ENCODE data around the gene DYRK1B.

DYRK1B gene

DNA sequence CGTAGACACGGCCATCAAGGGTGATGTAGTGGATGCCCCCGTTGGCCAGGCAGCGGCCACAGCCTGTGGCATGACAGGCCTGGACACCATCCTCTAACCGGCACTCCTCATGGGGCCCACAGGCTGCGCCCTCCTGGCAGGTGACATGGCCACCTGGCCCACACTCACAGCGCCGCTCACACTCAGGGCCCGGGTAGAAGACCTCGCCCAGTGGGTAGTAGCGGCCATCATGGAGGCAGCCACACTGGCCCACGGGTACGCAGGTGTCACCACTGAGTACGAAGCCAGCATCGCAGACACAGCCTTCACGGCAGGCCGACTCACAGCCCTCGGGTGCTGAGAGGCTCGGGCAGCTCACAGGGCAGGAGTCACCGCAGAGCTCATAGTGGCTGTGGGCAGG is 39.4 kb upstream of the DYRK1B start:
- no peak overlapping the region for H4K8ac ChIP-seq (ENCODE audit: low read length)
- no peak overlapping the region for H2AK5ac ChIP-seq (ENCODE audit: low read length, severe bottlenecking)
- H3K18ac ChIP-seq (ENCODE audit: low read depth in 1 of 2, low read length in 2 of 2): no peak overlapping the region
- H4K91ac ChIP-seq (ENCODE audit: low read length): no peak overlapping the region
- H3K4me3 ChIP-seq (ENCODE audit: insufficient read depth in 1 of 2, low read depth in 1 of 2, low read length in 2 of 2): no peak overlapping the region
- H3K36me3 ChIP-seq (ENCODE audit: control insufficient read depth in 1 of 2, insufficient read depth in 2 of 2, low read depth in 1 of 2, low read length in 2 of 2): no peaks in the 10 kb centered on the region
- 91% methylated on average over 20 of the region's 20 CpGs for WGBS
- H2BK120ac ChIP-seq (ENCODE audit: low read depth, low read length): no peak overlapping the region
- peaks cover 2% of the 10 kb centered on the region for H3K4me1 ChIP-seq (ENCODE audit: control insufficient read depth, insufficient read depth, low read depth, low read length)
- H3K27ac ChIP-seq (ENCODE audit: low read length, poor library complexity, severe bottlenecking): no peak overlapping the region
- DNase-seq: no peak
- H3K14ac ChIP-seq (ENCODE audit: low read length in 2 of 2): no peak overlapping the region
- H3K4ac ChIP-seq (ENCODE audit: low read depth in 1 of 2, low read length in 2 of 2): no peak overlapping the region
- no peak overlapping the region for H2BK15ac ChIP-seq (ENCODE audit: low read depth, poor library complexity, severe bottlenecking)
- no peaks in the 10 kb centered on the region for H3K9me3 ChIP-seq (ENCODE audit: control insufficient read depth, low read length)
- H3K9ac ChIP-seq (ENCODE audit: low read length): no peak overlapping the region
- H3K27me3 ChIP-seq (ENCODE audit: control insufficient read depth in 1 of 2, insufficient read depth in 1 of 2, low read length in 2 of 2): peaks cover 0 to 7% of the 10 kb centered on the region in 2 experiments
- no peak overlapping the region for H3K4me2 ChIP-seq (ENCODE audit: low read length, poor library complexity, severe bottlenecking)
- H2BK5ac ChIP-seq (ENCODE audit: low read depth, low read length, poor library complexity, severe bottlenecking): no peak overlapping the region
- H2BK12ac ChIP-seq (ENCODE audit: low read length in 2 of 2): no peak overlapping the region
- H3K79me1 ChIP-seq (replicated peaks; ENCODE audit: low read length, poor library complexity, severe bottlenecking): no peaks in the 10 kb centered on the region
- no peak overlapping the region for H2AFZ ChIP-seq (ENCODE audit: low read depth, low read length)
- no peak overlapping the region for H3K23ac ChIP-seq (ENCODE audit: low read length in 2 of 2)

GRCh38 chr19:39871886-39872866 is 38.2 kb upstream of the DYRK1B start:
- Histone ChIP-seq H2BK12ac (ENCODE audit: low read length in 2 of 2) (no peak overlapping the region), H3K9ac (ENCODE audit: low read length) (no peak overlapping the region), H2BK15ac (ENCODE audit: low read depth, poor library complexity, severe bottlenecking) (no peak overlapping the region), H3K27ac (ENCODE audit: low read length, poor library complexity, severe bottlenecking) (no peak overlapping the region), H3K23ac (ENCODE audit: low read length in 2 of 2) (no peak overlapping the region), H2BK120ac (ENCODE audit: low read depth, low read length) (no peak overlapping the region), H2BK5ac (ENCODE audit: low read depth, low read length, poor library complexity, severe bottlenecking) (no peak overlapping the region), H3K4me3 (ENCODE audit: insufficient read depth in 1 of 2, low read depth in 1 of 2, low read length in 2 of 2) (no peak overlapping the region), H3K79me1 (replicated peaks; ENCODE audit: low read length, poor library complexity, severe bottlenecking) (no peaks in the 10 kb centered on the region), H4K8ac (ENCODE audit: low read length) (no peak overlapping the region), H3K27me3 (ENCODE audit: control insufficient read depth in 1 of 2, insufficient read depth in 1 of 2, low read length in 2 of 2) (peaks cover 0 to 9% of the 10 kb centered on the region in 2 experiments), H3K4ac (ENCODE audit: low read depth in 1 of 2, low read length in 2 of 2) (no peak overlapping the region), H3K4me2 (ENCODE audit: low read length, poor library complexity, severe bottlenecking) (no peak overlapping the region), H3K18ac (ENCODE audit: low read depth in 1 of 2, low read length in 2 of 2) (no peak overlapping the region), H3K14ac (ENCODE audit: low read length in 2 of 2) (no peak overlapping the region), H2AFZ (ENCODE audit: low read depth, low read length) (no peak overlapping the region), H3K36me3 (ENCODE audit: control insufficient read depth in 1 of 2, insufficient read depth in 2 of 2, low read depth in 1 of 2, low read length in 2 of 2) (no peaks in the 10 kb centered on the region), H2AK5ac (ENCODE audit: low read length, severe bottlenecking) (no peak overlapping the region), H4K91ac (ENCODE audit: low read length) (no peak overlapping the region), H3K4me1 (ENCODE audit: control insufficient read depth, insufficient read depth, low read depth, low read length) (peaks cover 2% of the 10 kb centered on the region), H3K9me3 (ENCODE audit: control insufficient read depth, low read length) (no peaks in the 10 kb centered on the region)
- 89% methylated on average over 46 of the region's 47 CpGs for WGBS
- no peak for DNase-seq

GRCh38 chr19:39871362-39871761 is 37.4 kb upstream of the DYRK1B start:
- Histone ChIP-seq H3K23ac (ENCODE audit: low read length in 2 of 2) (no peak overlapping the region), H2AK5ac (ENCODE audit: low read length, severe bottlenecking) (no peak overlapping the region), H2BK120ac (ENCODE audit: low read depth, low read length) (no peak overlapping the region), H3K4me2 (ENCODE audit: low read length, poor library complexity, severe bottlenecking) (no peak overlapping the region), H2BK5ac (ENCODE audit: low read depth, low read length, poor library complexity, severe bottlenecking) (no peak overlapping the region), H3K9ac (ENCODE audit: low read length) (no peak overlapping the region), H2BK15ac (ENCODE audit: low read depth, poor library complexity, severe bottlenecking) (no peak overlapping the region), H3K18ac (ENCODE audit: low read depth in 1 of 2, low read length in 2 of 2) (no peak overlapping the region), H3K27me3 (ENCODE audit: control insufficient read depth in 1 of 2, insufficient read depth in 1 of 2, low read length in 2 of 2) (peaks cover 0 to 9% of the 10 kb centered on the region in 2 experiments), H2BK12ac (ENCODE audit: low read length in 2 of 2) (no peak overlapping the region), H4K91ac (ENCODE audit: low read length) (no peak overlapping the region), H3K4me1 (ENCODE audit: control insufficient read depth, insufficient read depth, low read depth, low read length) (peaks cover 2% of the 10 kb centered on the region), H2AFZ (ENCODE audit: low read depth, low read length) (no peak overlapping the region), H3K9me3 (ENCODE audit: control insufficient read depth, low read length) (no peaks in the 10 kb centered on the region), H3K79me1 (replicated peaks; ENCODE audit: low read length, poor library complexity, severe bottlenecking) (no peaks in the 10 kb centered on the region), H3K4me3 (ENCODE audit: insufficient read depth in 1 of 2, low read depth in 1 of 2, low read length in 2 of 2) (no peak overlapping the region), H4K8ac (ENCODE audit: low read length) (no peak overlapping the region), H3K4ac (ENCODE audit: low read depth in 1 of 2, low read length in 2 of 2) (no peak overlapping the region), H3K27ac (ENCODE audit: low read length, poor library complexity, severe bottlenecking) (no peak overlapping the region), H3K14ac (ENCODE audit: low read length in 2 of 2) (no peak overlapping the region), H3K36me3 (ENCODE audit: control insufficient read depth in 1 of 2, insufficient read depth in 2 of 2, low read depth in 1 of 2, low read length in 2 of 2) (no peaks in the 10 kb centered on the region)
- no peak for DNase-seq
- WGBS: 95% methylated on average over 6 of the region's 6 CpGs

- 29% methylated on average over 16 of the region's 16 CpGs for WGBS
Measured at GRCh38 chr19:39870171-39870971, 36.4 kb upstream of the DYRK1B start.

More at GRCh38 chr19:39870171-39870971, 36.4 kb upstream of the DYRK1B start:
- no peak overlapping the region for H4K91ac ChIP-seq (ENCODE audit: low read length)
- no peak overlapping the region for H2AFZ ChIP-seq (ENCODE audit: low read depth, low read length)
- no peak overlapping the region for H3K4me3 ChIP-seq (ENCODE audit: insufficient read depth in 1 of 2, low read depth in 1 of 2, low read length in 2 of 2)
- H3K27me3 ChIP-seq (ENCODE audit: control insufficient read depth in 1 of 2, insufficient read depth in 1 of 2, low read length in 2 of 2): peaks cover 0 to 4% of the 10 kb centered on the region in 2 experiments
- H3K4ac ChIP-seq (ENCODE audit: low read depth in 1 of 2, low read length in 2 of 2): no peak overlapping the region
- no peaks in the 10 kb centered on the region for H3K36me3 ChIP-seq (ENCODE audit: control insufficient read depth in 1 of 2, insufficient read depth in 2 of 2, low read depth in 1 of 2, low read length in 2 of 2)
- H3K9ac ChIP-seq (ENCODE audit: low read length): no peak overlapping the region
- no peak overlapping the region for H3K18ac ChIP-seq (ENCODE audit: low read depth in 1 of 2, low read length in 2 of 2)
- H3K79me1 ChIP-seq (replicated peaks; ENCODE audit: low read length, poor library complexity, severe bottlenecking): no peaks in the 10 kb centered on the region
- H2AK5ac ChIP-seq (ENCODE audit: low read length, severe bottlenecking): no peak overlapping the region
- no peak overlapping the region for H2BK12ac ChIP-seq (ENCODE audit: low read length in 2 of 2)
- no peak for DNase-seq
- H2BK120ac ChIP-seq (ENCODE audit: low read depth, low read length): no peak overlapping the region
- no peak overlapping the region for H3K14ac ChIP-seq (ENCODE audit: low read length in 2 of 2)
- no peak overlapping the region for H2BK5ac ChIP-seq (ENCODE audit: low read depth, low read length, poor library complexity, severe bottlenecking)
- no peak overlapping the region for H2BK15ac ChIP-seq (ENCODE audit: low read depth, poor library complexity, severe bottlenecking)
- H4K8ac ChIP-seq (ENCODE audit: low read length): no peak overlapping the region
- H3K4me2 ChIP-seq (ENCODE audit: low read length, poor library complexity, severe bottlenecking): no peak overlapping the region
- H3K23ac ChIP-seq (ENCODE audit: low read length in 2 of 2): no peak overlapping the region
- no peaks in the 10 kb centered on the region for H3K9me3 ChIP-seq (ENCODE audit: control insufficient read depth, low read length)
- peaks cover 2% of the 10 kb centered on the region for H3K4me1 ChIP-seq (ENCODE audit: control insufficient read depth, insufficient read depth, low read depth, low read length)
- no peak overlapping the region for H3K27ac ChIP-seq (ENCODE audit: low read length, poor library complexity, severe bottlenecking)
